Limb (tissue), 2 donors: ENCODE data around the gene CROCC.
A peak's percentile ranks its signal among the peaks of the same experiment; 100 is the strongest.
"Not testable (repeated sequence)": the region's sequence is repeated elsewhere in the genome, so short reads cannot be mapped to it uniquely, and the experiment has no call there.

Source experiments
- DNase-seq, 2 donors: peaks; one replicate each; pipeline ENCODE4 v3.0.0-alpha.2; 2016; ENCODE audit errors: extremely low spot score in 2 of 2

Gene CROCC

DNA sequence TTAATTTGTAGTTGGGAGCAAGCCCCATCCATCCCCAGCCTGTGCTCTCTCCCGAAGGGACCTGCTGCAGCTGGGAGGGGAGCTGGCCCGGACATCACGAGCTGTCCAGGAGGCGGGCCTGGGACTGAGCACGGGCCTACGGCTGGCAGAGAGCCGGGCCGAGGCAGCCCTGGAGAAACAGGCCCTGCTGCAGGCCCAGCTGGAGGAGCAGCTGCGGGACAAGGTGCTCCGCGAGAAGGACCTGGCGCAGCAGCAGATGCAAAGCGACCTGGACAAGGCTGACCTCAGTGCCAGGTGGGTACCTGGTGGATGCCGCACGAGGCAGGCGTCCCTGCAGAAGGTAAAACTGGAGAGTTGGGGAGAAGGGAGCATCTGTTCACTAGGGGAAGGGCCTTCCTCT lies 14.8 kb downstream of the CROCC start:
- not testable (repeated sequence) for DNase-seq

GRCh38 chr1:16938351-16939321 lies 16.9 kb downstream of the CROCC start:
- no peak for DNase-seq

DNA sequence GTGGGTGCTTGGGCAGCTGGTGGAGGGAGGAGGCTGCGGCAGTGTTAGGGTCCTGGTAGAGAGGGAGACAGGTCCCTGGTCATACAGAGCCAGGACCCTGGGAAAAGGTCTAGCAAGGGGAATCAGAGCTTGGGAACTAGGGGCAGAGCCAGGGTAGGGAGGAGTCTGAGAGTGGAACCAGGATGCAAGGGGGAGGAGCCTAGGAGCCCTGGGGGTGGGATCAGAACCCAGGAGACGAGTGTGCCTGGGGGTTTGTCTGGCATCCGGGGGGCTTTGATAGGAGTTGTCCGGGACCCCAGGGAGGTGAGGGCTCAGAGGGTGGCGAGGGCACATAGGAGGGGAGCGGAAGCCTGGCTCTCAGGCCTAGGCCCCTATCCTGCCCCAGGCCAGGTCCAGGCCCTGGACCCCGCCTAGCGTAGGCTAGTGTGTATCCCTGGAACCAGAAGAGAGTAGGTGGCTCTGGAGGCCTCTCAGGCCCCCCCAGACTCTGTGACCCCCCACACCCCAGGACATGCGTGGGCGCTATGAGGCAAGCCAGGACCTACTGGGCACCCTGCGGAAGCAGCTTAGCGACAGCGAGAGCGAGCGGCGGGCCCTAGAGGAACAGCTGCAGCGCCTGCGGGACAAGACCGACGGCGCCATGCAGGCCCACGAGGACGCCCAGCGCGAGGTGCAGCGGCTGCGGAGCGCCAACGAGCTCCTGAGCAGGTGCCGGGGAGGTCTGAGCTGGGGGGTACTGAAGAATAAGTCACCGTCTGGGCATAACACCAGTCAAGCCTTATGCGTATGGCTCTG lies 17.9 kb downstream of the CROCC start:
- DNase-seq: not testable (repeated sequence)

DNA sequence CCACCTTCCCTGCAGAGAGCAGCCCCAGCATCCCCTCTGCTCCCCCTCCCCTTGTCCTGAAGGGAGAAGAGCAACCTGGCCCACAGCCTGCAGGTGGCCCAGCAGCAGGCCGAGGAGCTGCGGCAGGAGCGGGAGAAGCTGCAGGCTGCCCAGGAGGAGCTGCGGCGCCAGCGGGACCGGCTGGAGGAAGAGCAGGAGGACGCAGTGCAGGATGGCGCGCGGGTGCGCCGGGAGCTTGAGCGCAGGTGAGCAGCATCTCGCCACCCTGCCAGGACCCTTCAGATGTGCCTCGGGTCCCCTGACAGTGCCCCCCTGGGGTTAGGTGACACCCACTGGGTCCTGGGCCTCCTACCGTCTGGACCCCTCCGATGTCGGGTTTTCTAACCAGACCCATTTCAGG lies 22.3 kb downstream of the CROCC start:
- DNase-seq: no peak

- not testable (repeated sequence) for DNase-seq
Measured at GRCh38 chr1:16945512-16945911, 23.8 kb downstream of the CROCC start.

GRCh38 chr1:16946185-16946584 lies 24.5 kb downstream of the CROCC start:
- DNase-seq: not testable (repeated sequence)

- DNase-seq: no peak
Measured at GRCh38 chr1:16946646-16947045, 24.9 kb downstream of the CROCC start.

GRCh38 chr1:16948282-16948891 lies 26.7 kb downstream of the CROCC start:
- not testable (repeated sequence) for DNase-seq

GRCh38 chr1:16949026-16949425 lies 27.3 kb downstream of the CROCC start:
- not testable (repeated sequence) for DNase-seq

DNA sequence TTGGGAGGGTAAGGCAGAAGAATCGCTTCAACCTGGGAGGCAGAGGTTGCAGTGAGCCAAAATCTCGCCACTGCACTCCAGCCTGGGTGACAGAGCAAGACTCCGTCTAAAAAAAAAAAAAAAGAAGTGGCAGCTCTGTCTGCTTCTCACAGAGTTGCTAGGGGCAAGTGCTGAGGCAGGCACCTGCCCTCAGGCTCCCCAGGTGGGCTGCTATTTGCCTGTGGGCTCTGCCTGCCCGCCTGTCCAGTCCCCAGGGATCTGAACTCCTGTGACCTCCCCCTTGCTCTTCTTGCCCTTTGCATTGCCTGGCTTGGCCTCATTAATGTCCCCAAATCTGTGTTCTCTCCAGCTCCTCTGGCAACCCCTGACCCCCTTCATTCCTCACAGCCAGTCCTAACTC lies 30.6 kb downstream of the CROCC start:
- not testable (repeated sequence) for DNase-seq

- DNase-seq: no peak
Measured at GRCh38 chr1:16954579-16954978, 32.8 kb downstream of the CROCC start.

- no peak for DNase-seq
Measured at GRCh38 chr1:16955186-16955585, 33.5 kb downstream of the CROCC start.

DNA sequence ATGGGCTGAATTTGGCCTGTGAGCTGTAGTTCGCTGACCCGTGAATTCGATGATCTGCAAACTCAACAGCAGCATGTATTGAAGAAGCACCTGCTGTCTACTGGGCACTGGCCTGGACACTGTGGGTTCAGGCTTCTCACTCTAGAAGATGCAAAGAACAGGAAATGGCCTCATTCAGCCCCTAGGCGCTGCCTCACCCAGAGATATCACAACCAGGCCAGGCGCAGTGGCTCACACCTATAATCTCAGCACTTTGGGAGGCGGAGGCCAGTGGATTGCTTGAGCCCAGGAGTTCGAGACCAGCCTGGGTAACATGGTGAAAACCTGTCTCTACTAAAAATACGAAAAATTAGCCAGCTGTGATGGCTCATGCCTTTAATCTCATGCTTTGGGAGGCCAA lies 35.0 kb downstream of the CROCC start:
- no peak for DNase-seq

GRCh38 chr1:16957731-16958130 lies 36.0 kb downstream of the CROCC start:
- no peak for DNase-seq

GRCh38 chr1:16958475-16958874 lies 36.7 kb downstream of the CROCC start:
- DNase-seq: no peak

DNA sequence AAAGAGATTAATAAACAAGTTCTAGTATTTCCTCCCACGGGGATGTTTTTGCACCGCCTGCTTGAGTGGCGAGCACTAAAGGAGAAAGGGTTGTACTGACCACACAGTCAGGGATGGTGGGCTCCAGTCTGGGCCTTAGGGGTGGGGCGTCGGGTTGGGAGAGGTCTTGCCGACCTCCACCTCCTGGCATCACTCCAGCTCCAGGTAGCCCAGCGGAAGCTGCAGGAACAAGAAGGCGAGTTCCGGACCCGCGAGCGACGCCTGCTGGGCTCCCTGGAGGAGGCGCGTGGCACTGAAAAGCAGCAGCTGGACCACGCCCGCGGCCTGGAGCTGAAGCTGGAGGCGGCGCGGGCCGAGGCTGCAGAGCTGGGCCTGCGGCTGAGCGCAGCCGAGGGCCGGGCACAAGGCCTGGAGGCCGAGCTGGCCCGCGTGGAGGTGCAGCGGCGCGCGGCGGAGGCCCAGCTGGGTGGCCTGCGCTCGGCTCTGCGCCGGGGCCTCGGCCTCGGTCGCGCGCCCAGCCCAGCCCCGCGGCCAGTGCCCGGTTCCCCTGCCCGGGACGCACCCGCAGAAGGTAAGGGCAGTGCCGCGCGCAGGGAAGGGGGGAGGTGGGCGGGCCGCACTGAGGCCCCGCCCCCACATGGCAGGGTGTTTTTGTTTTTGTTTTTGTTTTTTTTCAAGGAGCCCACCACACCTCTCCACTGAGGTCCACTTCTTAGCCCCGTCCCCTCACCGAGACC lies 39.0 kb downstream of the CROCC start:
- peak; percentile 72 to 89 for DNase-seq

- no peak for DNase-seq
Measured at GRCh38 chr1:16961297-16962133, 39.8 kb downstream of the CROCC start.

GRCh38 chr1:16964169-16964568 lies 42.4 kb downstream of the CROCC start:
- DNase-seq: not testable (repeated sequence)

DNA sequence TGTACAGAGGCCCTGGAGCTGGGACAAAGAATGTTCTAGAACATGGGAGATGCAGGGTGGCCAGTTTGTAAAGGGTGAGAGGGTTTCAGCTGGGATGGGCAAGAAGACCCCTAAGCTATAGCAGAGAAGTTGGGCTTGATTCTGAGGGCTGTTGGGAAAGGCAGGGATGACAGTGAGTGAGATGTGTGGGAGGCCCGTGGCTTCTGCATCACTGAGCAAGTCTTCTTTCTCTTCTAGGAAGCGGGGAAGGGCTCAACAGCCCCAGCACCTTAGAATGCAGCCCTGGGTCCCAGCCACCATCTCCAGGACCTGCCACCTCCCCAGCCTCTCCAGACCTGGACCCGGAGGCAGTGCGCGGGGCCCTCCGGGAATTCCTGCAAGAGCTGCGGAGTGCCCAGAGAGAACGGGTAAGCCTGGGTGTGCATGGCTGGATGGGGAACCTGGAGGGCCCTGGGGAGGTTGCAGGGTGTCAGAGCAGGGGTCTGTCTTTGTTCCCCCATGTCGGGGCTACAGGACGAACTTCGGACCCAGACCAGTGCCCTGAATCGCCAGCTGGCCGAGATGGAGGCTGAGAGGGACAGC lies 43.8 kb downstream of the CROCC start:
- DNase-seq: no peak

DNA sequence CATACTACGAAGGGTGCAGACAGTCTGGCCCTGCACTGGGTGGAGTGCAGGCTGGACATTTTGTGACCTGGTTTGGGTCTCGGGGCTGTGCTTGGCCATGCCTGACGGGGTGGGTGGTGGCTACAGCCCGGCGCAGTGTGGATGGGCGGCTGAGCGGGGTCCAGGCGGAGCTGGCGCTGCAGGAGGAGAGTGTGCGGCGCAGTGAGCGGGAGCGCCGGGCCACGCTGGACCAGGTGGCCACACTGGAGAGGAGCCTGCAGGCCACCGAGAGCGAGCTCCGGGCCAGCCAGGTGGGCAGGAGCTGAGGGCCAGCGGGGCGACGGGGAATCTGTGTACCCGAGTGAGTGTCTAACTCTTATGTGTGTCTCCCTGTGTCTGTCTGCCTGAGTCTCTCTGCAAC lies 44.6 kb downstream of the CROCC start:
- DNase-seq: no peak
